K562 (cell line): Measurements from ENCODE around the gene GRIA2. TPM values are rescaled to one million over a fixed set of nuclear protein-coding genes. Genes with fewer than 3 reads are reported as not detected.

Experiments used
- ATAC-seq: fragments of 200-7000 bp; cut with Tn5 transposase; 3 replicates; pipeline ENCODE4 v1.9.1; 2020; ENCODE audit warnings: moderate library complexity
- BruUV-seq: library from RNA; stranded (reverse); fragments of 400-500 nt; replicated peaks from 2 replicates; lab custom pipeline; 2021; lab: Mats Ljungman, UMichigan
- CTCF ChIA-PET: fragments of 300-600 bp; formaldehyde crosslinking; extraction: SDS; loops from one replicate; lab custom pipeline; 2021; ENCODE audit warnings: low intra/inter-chr PET ratio; lab: Yijun Ruan, JAX
- POLR2A ChIA-PET: fragments of 300-600, 350-650 bp; sonication (Branson Sonifier 250); formaldehyde crosslinking; extraction: SDS; loops from one replicate; lab custom pipeline; 2021; ENCODE audit warnings: antibody characterized with exemption, inconsistent platforms; lab: Yijun Ruan, JAX
- DNase-seq, 4 experiments: peaks; one replicate each; pipeline versions ENCODE4 v3.0.0 to v3.0.0-alpha.2; 2011 to 2018; ENCODE audit warnings: low spot score in 3 of 4, mixed read lengths in 3 of 4; ENCODE audit errors: extremely low read depth in 1 of 4
- FAIRE-seq: peaks from 2 replicates; lab custom pipeline; 2011; peaks lifted over from hg19 to GRCh38; lab: Jason Lieb, UNC
- H2AFZ ChIP-seq: 2 replicates; pipeline ENCODE4 v1.6.0; 2011; ENCODE audit warnings: low read depth, low read length, control low read depth, inconsistent platforms
- H3K27ac ChIP-seq: fragments of 200-600 bp; 3 replicates; pipeline ENCODE4 v1.8.0; 2011; ENCODE audit warnings: low read depth, mild to moderate bottlenecking, control low read depth, inconsistent platforms, low read length, moderate library complexity, mixed read lengths; ENCODE audit errors: extremely low read depth
- H3K27me3 ChIP-seq, 2 experiments: fragments of 300-600 bp in 1 of 2; 2 replicates in 1 of 2; 3 replicates in 1 of 2; pipeline versions ENCODE4 v1.6.0 to v1.8.0; 2011; ENCODE audit warnings: inconsistent platforms in 2 of 2, low read length in 2 of 2, mild to moderate bottlenecking in 1 of 2, mixed read lengths in 1 of 2, moderate library complexity in 1 of 2; ENCODE audit not compliant: control insufficient read depth in 2 of 2, insufficient read depth in 2 of 2
- H3K36me3 ChIP-seq: fragments of 300-600 bp; 3 replicates; pipeline ENCODE4 v1.8.0; 2011; ENCODE audit warnings: mild to moderate bottlenecking, low read length, inconsistent platforms; ENCODE audit not compliant: control insufficient read depth, insufficient read depth
- H3K4me1 ChIP-seq, 2 experiments: fragments of 200-600 bp in 1 of 2; replicated peaks in 1 of 2; 2 replicates in 1 of 2; 3 replicates in 1 of 2; pipeline versions ENCODE4 v1.5.1 to v1.8.0; 2011; ENCODE audit warnings: inconsistent platforms in 2 of 2, low read length in 2 of 2, mild to moderate bottlenecking in 1 of 2, mixed read lengths in 1 of 2, moderate library complexity in 1 of 2; ENCODE audit not compliant: control insufficient read depth in 2 of 2, insufficient read depth in 2 of 2
- H3K4me2 ChIP-seq: 2 replicates; pipeline ENCODE4 v1.6.1; 2011; ENCODE audit warnings: low read length, control low read depth, inconsistent platforms, mixed read lengths; ENCODE audit not compliant: insufficient read depth
- H3K4me3 ChIP-seq: fragments of 200-600 bp; sonication (generic), shearing (Covaris generic); 2 replicates; pipeline ENCODE4 v1.5.1; 2016; ENCODE audit warnings: control low read depth, inconsistent platforms
- H3K79me2 ChIP-seq: fragments of 200-600 bp; 3 replicates; pipeline ENCODE4 v1.8.0; 2011; ENCODE audit warnings: low read length, inconsistent platforms; ENCODE audit not compliant: control insufficient read depth, insufficient read depth
- H3K9ac ChIP-seq, 2 experiments: 2 replicates each; pipeline versions ENCODE4 v1.6.0 to v1.6.1; 2011; ENCODE audit warnings: low read depth in 2 of 2, low read length in 2 of 2, control low read depth in 1 of 2, inconsistent platforms in 1 of 2, mild to moderate bottlenecking in 1 of 2, mixed read lengths in 1 of 2; ENCODE audit not compliant: insufficient read depth in 1 of 2
- H3K9me1 ChIP-seq: one replicate; pipeline ENCODE4 v1.6.0; 2011; ENCODE audit warnings: inconsistent platforms, mild to moderate bottlenecking, low read length, moderate library complexity; ENCODE audit not compliant: control insufficient read depth, insufficient read depth
- H3K9me3 ChIP-seq: replicated peaks from 2 replicates; pipeline ENCODE4 v1.5.1; 2011; ENCODE audit warnings: low read depth, low read length, inconsistent platforms; ENCODE audit not compliant: control insufficient read depth, insufficient read depth
- H4K20me1 ChIP-seq: replicated peaks from 2 replicates; pipeline ENCODE4 v1.6.1; 2011; ENCODE audit warnings: low read length, inconsistent platforms, mixed read lengths; ENCODE audit not compliant: control insufficient read depth, insufficient read depth
- CREB1 ChIP-seq, 2 experiments: sonication (generic) in 1 of 2; formaldehyde crosslinking in 1 of 2; IDR thresholded peaks; 2 replicates each; pipeline versions ENCODE4 v1.6.1 to v1.8.0; 2012 to 2022; ENCODE audit warnings: inconsistent platforms in 1 of 2, mild to moderate bottlenecking in 1 of 2, missing genetic modification reagents in 1 of 2, moderate library complexity in 1 of 2
- FOXK1 ChIP-seq: sonication (generic); formaldehyde crosslinking; IDR thresholded peaks from 2 replicates; pipeline ENCODE4 v1.8.0; 2022; ENCODE audit warnings: missing genetic modification reagents, mild to moderate bottlenecking, borderline replicate concordance
- HEY1 ChIP-seq: fragments of 250-450 bp; sonication (Bioruptor Pico); IDR thresholded peaks from 2 replicates; pipeline ENCODE4 v1.5.0; 2020; ENCODE audit warnings: mild to moderate bottlenecking, moderate library complexity, borderline replicate concordance
- SMARCA5 ChIP-seq: fragments of 450-650 bp; IDR thresholded peaks from 2 replicates; pipeline ENCODE4 v1.6.1; 2016
- STAG1 ChIP-seq: sonication (generic); formaldehyde crosslinking; IDR thresholded peaks from 2 replicates; pipeline ENCODE4 v1.5.0; 2020; ENCODE audit warnings: missing genetic modification reagents, borderline replicate concordance
- TAF1 ChIP-seq: IDR thresholded peaks from 2 replicates; pipeline ENCODE4 v1.6.1; 2011; ENCODE audit warnings: mild to moderate bottlenecking, low read length, moderate library complexity; ENCODE audit not compliant: insufficient read depth, control insufficient read depth, severe bottlenecking; ENCODE audit errors: extremely low read depth
- ZNF184 ChIP-seq: sonication (generic); formaldehyde crosslinking; IDR thresholded peaks from 2 replicates; pipeline ENCODE4 v1.5.0; 2020; ENCODE audit warnings: missing genetic modification reagents
- ZNF263 ChIP-seq: sonication (generic); formaldehyde crosslinking; IDR thresholded peaks from 2 replicates; pipeline ENCODE4 v1.8.0; 2022; ENCODE audit warnings: mild to moderate bottlenecking, missing genetic modification reagents, borderline replicate concordance
- WGBS: fragments of 100-300 bp; shearing (Covaris generic); methylation state at CpG from one replicate; pipeline ENCODE4 v1.1.6; 2016; ENCODE audit warnings: low coverage, mixed read lengths; ENCODE audit not compliant: insufficient coverage; ENCODE audit errors: missing lambda C conversion rate; 5-methylcytosine and 5-hydroxymethylcytosine counted together
- in situ Hi-C: fragments of 300-500 bp; cut with MboI; formaldehyde crosslinking; loops from 4 replicates; pipeline ENCODE4 v1.15.0; 2018; ENCODE audit warnings: inconsistent platforms, mixed read lengths
- intact Hi-C: fragments of 100-400 bp; cut with micrococcal nuclease; formaldehyde crosslinking; loops from 2 replicates; pipeline ENCODE4 v1.14.2; 2022
- polyA plus RNA-seq, 8 experiments: library from polyadenylated mRNA; depleted of rRNA in 4 of 8; stranded (reverse) in 5 of 8; unstranded in 3 of 8; fragments of >200 nt; fragmentation: Nextera tagmentation in 2 of 8; fragmentation: Illumina TruSeq in 1 of 8; extraction: Ambion mirVana in 2 of 8; extraction: Trizol in 1 of 8; gene quantifications; 2 replicates each; pipeline versions ENCODE4 v1.2.1 to v1.2.3, GENCODE V29; 2011 to 2014; ENCODE audit warnings: inconsistent platforms in 1 of 8, missing spikeins in 1 of 8
- total RNA-seq, 7 experiments: library from RNA; depleted of rRNA in 6 of 7; stranded (reverse); fragments of >200 nt in 6 of 7; fragmentation: Illumina TruSeq in 2 of 7; extraction: Trizol in 2 of 7; gene quantifications; 2 replicates each; pipeline versions ENCODE4 v1.2.1 to v1.2.3, GENCODE V29; 2011 to 2021; ENCODE audit warnings: low replicate concordance in 1 of 7

GRIA2 gene
- total and polyA plus RNA-seq, 9 of the 15 experiments (the other 6 are each of a cell fraction or from before 2014, with no cell fraction given): 0.07 TPM; not detected in 8

- no peak for FAIRE-seq
- no peak overlapping the region for H2AFZ ChIP-seq
- TF ChIP-seq ZNF184 (CRISPR knock-in tag): no peak
- no peak for TF ChIP-seq STAG1 (CRISPR knock-in tag)
- TF ChIP-seq CREB1 (IDR thresholded peaks at IDR 0.05): no peak
- TF ChIP-seq CREB1 (CRISPR knock-in tag; IDR thresholded peaks at IDR 0.05): no peak
- TF ChIP-seq HEY1: no peak
- TF ChIP-seq TAF1: no peak
- TF ChIP-seq SMARCA5: no peak
- TF ChIP-seq ZNF263 (CRISPR knock-in tag): no peak
- TF ChIP-seq FOXK1 (CRISPR knock-in tag): no peak
- CTCF ChIA-PET: no interaction called here
- H3K36me3 ChIP-seq: no peaks in the 10 kb centered on the region
- H3K9me1 ChIP-seq: no peaks in the 10 kb centered on the region
- no peak for DNase-seq
- H3K4me3 ChIP-seq: no peak overlapping the region
- H3K9ac ChIP-seq: no peak overlapping the region
- in situ Hi-C loops (loop anchor here (25.0 kb wide), 1 partner anchor 742 kb away; no protein-coding TSS in a partner anchor), intact Hi-C loops (loop anchor here (5.0 kb wide), 1 partner anchor 757 kb away; no protein-coding TSS in a partner anchor)
- no peaks in the 10 kb centered on the region for H3K4me1 ChIP-seq
- no peaks in the 10 kb centered on the region for H3K9me3 ChIP-seq
- no peaks in the 10 kb centered on the region for H3K27me3 ChIP-seq
- BruUV-seq: no TSS peak
- POLR2A ChIA-PET: no interaction called here
- ATAC-seq: no peak
- H3K4me2 ChIP-seq: no peak overlapping the region
- no peaks in the 10 kb centered on the region for H4K20me1 ChIP-seq
- H3K79me2 ChIP-seq: no peaks in the 10 kb centered on the region
- WGBS: 4% methylated on average over 14 of the region's 16 CpGs
- H3K27ac ChIP-seq: no peak overlapping the region
These were observed 687 bp upstream of the GRIA2 start for GRCh38 chr4:157219711-157220370.
